ENCODE results near the gene NKAIN2. TPM values are rescaled to one million over a fixed set of nuclear protein-coding genes. Genes with fewer than 3 reads are reported as not detected.
"Not testable (repeated sequence)": the region's sequence is repeated elsewhere in the genome, so short reads cannot be mapped to it uniquely, and the experiment has no call there.

NKAIN2 gene
- total RNA-seq, 1 donor from 2014 or later, result 48.4 TPM

- no peak for DNase-seq (ENCODE audit: low spot score)
- intact Hi-C loops (cut with DNase I), result no loop called here
- ATAC-seq, result no peak
Observed at GRCh38 chr6:124319410-124319809, 515.7 kb downstream of the NKAIN2 start.

- DNase-seq (ENCODE audit: low spot score) (no peak), ATAC-seq (no peak)
- intact Hi-C loops (cut with DNase I), result no loop called here
Observed at GRCh38 chr6:124324237-124324636, 520.6 kb downstream of the NKAIN2 start.

GRCh38 chr6:124330197-124330596, 526.5 kb downstream of the NKAIN2 start:
- intact Hi-C loops (cut with DNase I), result no loop called here

GRCh38 chr6:124334359-124334758, 530.7 kb downstream of the NKAIN2 start:
- intact Hi-C loops (cut with DNase I), result no loop called here
- DNase-seq (ENCODE audit: low spot score), result no peak
- no peak for ATAC-seq

More at GRCh38 chr6:124330197-124330596, 526.5 kb downstream of the NKAIN2 start:
- no peak for DNase-seq (ENCODE audit: low spot score)
- ATAC-seq, result no peak

- no peak for DNase-seq (ENCODE audit: low spot score)
- ATAC-seq, result no peak
- intact Hi-C loops (cut with DNase I), result no loop called here
Observed at GRCh38 chr6:124339610-124340334, 536.1 kb downstream of the NKAIN2 start.

GRCh38 chr6:124348339-124348738, 544.7 kb downstream of the NKAIN2 start:
- ATAC-seq; intact Hi-C loops (cut with DNase I); DNase-seq (ENCODE audit: low spot score): not testable (repeated sequence)

GRCh38 chr6:124355146-124355545, 551.5 kb downstream of the NKAIN2 start:
- no peak for ATAC-seq
- intact Hi-C loops (cut with DNase I), result no loop called here

GRCh38 chr6:124356276-124356810, 552.7 kb downstream of the NKAIN2 start:
- intact Hi-C loops (cut with DNase I), result no loop called here
- no peak for DNase-seq (ENCODE audit: low spot score)
- ATAC-seq, result no peak

More at GRCh38 chr6:124355146-124355545, 551.5 kb downstream of the NKAIN2 start:
- DNase-seq (ENCODE audit: low spot score), result no peak

- ATAC-seq (no peak), DNase-seq (ENCODE audit: low spot score) (no peak)
- intact Hi-C loops (cut with DNase I), result no loop called here
Observed at GRCh38 chr6:124356811-124357210, 553.1 kb downstream of the NKAIN2 start.

GRCh38 chr6:124368131-124368530, 564.5 kb downstream of the NKAIN2 start:
- DNase-seq (ENCODE audit: low spot score) (no peak), ATAC-seq (no peak)
- intact Hi-C loops (cut with DNase I), result no loop called here

GRCh38 chr6:124371974-124372475, 568.4 kb downstream of the NKAIN2 start:
- ATAC-seq (no peak), DNase-seq (ENCODE audit: low spot score) (no peak)
- intact Hi-C loops (cut with DNase I), result no loop called here

GRCh38 chr6:124373386-124373785, 569.7 kb downstream of the NKAIN2 start:
- DNase-seq (ENCODE audit: low spot score) (no peak), ATAC-seq (no peak)

GRCh38 chr6:124389127-124389526, 585.5 kb downstream of the NKAIN2 start:
- intact Hi-C loops (cut with DNase I), result no loop called here
- ATAC-seq (no peak), DNase-seq (ENCODE audit: low spot score) (no peak)

More at GRCh38 chr6:124373386-124373785, 569.7 kb downstream of the NKAIN2 start:
- intact Hi-C loops (cut with DNase I), result no loop called here

GRCh38 chr6:124393536-124393935, 589.9 kb downstream of the NKAIN2 start:
- ATAC-seq, result no peak
- intact Hi-C loops (cut with DNase I), result no loop called here
- DNase-seq (ENCODE audit: low spot score), result no peak

- DNase-seq (ENCODE audit: low spot score) (no peak), ATAC-seq (no peak)
- intact Hi-C loops (cut with DNase I), result no loop called here
Observed at GRCh38 chr6:124396361-124396760, 592.7 kb downstream of the NKAIN2 start.

GRCh38 chr6:124400261-124400999, 596.8 kb downstream of the NKAIN2 start:
- intact Hi-C loops (cut with DNase I), result no loop called here
- ATAC-seq (no peak), DNase-seq (ENCODE audit: low spot score) (no peak)

GRCh38 chr6:124410425-124410824, 606.8 kb downstream of the NKAIN2 start:
- DNase-seq (ENCODE audit: low spot score); ATAC-seq; intact Hi-C loops (cut with DNase I): not testable (repeated sequence)

- intact Hi-C loops (cut with DNase I); DNase-seq (ENCODE audit: low spot score); ATAC-seq: not testable (repeated sequence)
Observed at GRCh38 chr6:124412657-124413056, 609.0 kb downstream of the NKAIN2 start.

GRCh38 chr6:124420116-124420840, 616.6 kb downstream of the NKAIN2 start:
- intact Hi-C loops (cut with DNase I), result no loop called here
- no peak for DNase-seq (ENCODE audit: low spot score)
- no peak for ATAC-seq
